Fibroblast of the aortic adventitia (primary cell): Measurements from ENCODE around the gene DCDC2C. TPM values are rescaled to one million over a fixed set of nuclear protein-coding genes. Genes with fewer than 3 reads are reported as not detected.

Experiments used
- DNase-seq: peaks from one replicate; pipeline ENCODE4 v3.0.0-alpha.2; 2010; ENCODE audit warnings: low read depth
- H3K4me3 ChIP-seq: 2 replicates; pipeline ENCODE4 v1.5.1; 2011; ENCODE audit warnings: low read depth, mild to moderate bottlenecking, control low read depth, low read length, moderate library complexity
- CTCF ChIP-seq: IDR thresholded peaks from 2 replicates; pipeline ENCODE4 v1.5.1; 2011; ENCODE audit warnings: mild to moderate bottlenecking, low read length, control low read depth, inconsistent platforms; ENCODE audit not compliant: insufficient read depth
- total RNA-seq: library from RNA; depleted of rRNA; stranded (reverse); fragments of >200 nt; gene quantifications from 2 replicates; pipeline ENCODE4 v1.2.3, GENCODE V29; 2012; ENCODE audit warnings: low replicate concordance

DCDC2C gene
- total RNA-seq, 1 donor, result not detected

- no peak for TF ChIP-seq CTCF
- DNase-seq, result no peak
- no peak overlapping the region for H3K4me3 ChIP-seq
Observed at GRCh38 chr2:3741867-3742602, 38.7 kb downstream of the DCDC2C start.

GRCh38 chr2:3742743-3743508, 39.6 kb downstream of the DCDC2C start:
- TF ChIP-seq CTCF, result no peak
- no peak for DNase-seq
- no peak overlapping the region for H3K4me3 ChIP-seq

- no peak for DNase-seq
- TF ChIP-seq CTCF, result no peak
- H3K4me3 ChIP-seq, result no peak overlapping the region
Observed at GRCh38 chr2:3743951-3744555, 40.7 kb downstream of the DCDC2C start.

- no peak overlapping the region for H3K4me3 ChIP-seq
- TF ChIP-seq CTCF, result no peak
- DNase-seq, result no peak
Observed at GRCh38 chr2:3745920-3746319, 42.5 kb downstream of the DCDC2C start.

- DNase-seq, result no peak
- no peak for TF ChIP-seq CTCF
- H3K4me3 ChIP-seq, result no peak overlapping the region
Observed at GRCh38 chr2:3747032-3747654, 43.8 kb downstream of the DCDC2C start.

GRCh38 chr2:3747826-3748225, 44.5 kb downstream of the DCDC2C start:
- H3K4me3 ChIP-seq, result no peak overlapping the region
- no peak for DNase-seq
- no peak for TF ChIP-seq CTCF
